GM19395 (cell line): ENCODE data around the gene PDE4C.

Source experiments
- ATAC-seq: cut with Tn5 transposase; IDR thresholded peaks from one replicate; pipeline ENCODE4 v1.9.1; 2021; ENCODE audit warnings: mild to moderate bottlenecking, moderate library complexity; ENCODE audit not compliant: unreplicated experiment

Gene PDE4C

DNA sequence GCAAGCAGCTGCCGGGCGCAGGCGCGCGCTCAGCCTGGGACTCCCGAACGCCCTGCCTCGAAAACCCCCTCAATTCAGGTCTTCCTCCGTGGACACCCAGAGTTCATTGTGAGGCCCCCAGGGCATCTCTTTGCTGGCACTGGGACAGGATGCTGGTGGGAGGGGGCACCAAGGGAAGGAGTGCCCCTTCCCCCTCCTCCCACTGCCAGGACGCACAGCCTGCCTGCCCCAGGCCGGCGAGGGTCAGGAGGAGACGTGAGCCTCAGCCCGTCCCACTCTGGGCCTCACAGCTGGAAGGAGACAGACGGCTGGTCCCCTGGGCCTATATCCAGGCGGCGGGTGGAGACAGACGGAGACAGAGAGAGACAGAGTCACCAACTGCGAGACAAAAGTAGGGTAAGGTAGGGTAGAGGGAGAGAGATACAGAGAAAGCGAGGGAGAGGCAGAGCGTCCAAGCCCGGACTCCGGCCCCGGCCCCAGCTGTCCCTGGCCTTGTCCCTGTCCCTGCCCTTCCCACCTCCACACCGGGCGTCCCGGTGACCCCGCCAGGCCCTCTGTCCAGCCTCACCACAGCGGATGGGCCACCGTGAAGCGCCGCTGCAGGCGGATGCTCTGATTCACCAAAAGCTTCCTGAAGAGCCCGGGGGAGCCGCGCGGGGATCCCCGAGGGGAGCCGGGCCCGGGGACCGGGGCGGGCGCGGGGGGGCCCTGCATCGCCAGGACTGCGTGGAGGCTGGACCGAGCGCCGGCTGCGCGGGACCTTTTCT is at the start of gene PDE4C:
TSS of gene PDE4C (minus strand) at position 737 of the 767 bp plus-strand sequence. CDS start at position 714, 23 bp downstream.
- ATAC-seq = no peak

DNA sequence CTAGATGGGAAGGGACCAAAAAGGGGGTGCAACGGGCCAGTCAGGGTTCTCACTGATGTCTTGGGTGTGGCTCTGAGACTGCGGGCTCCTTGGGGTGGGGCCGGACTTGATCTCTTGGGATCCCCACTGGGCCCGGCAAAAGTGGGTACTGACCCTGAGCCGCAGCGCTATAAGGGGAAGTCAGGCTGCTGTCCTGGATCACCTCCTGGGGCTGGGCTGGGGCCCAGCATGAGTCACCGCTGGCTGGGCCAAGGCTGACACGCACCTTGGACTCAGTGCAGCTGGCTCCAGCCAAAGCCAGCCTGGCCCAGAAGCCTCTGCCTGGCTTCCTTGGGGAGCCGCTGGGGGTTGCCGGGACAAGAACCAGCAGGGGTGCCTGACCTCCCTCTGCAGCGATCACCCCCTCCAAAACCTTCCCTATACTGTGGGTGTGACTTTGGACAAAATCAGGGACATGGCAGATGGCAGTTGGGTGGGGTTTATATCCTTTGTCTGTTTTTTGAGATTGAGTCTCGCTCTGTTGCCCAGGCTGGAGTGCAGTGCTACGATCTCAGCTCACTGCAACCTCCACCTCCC is 48.6 kb upstream of the PDE4C start:
- ATAC-seq = no peak

DNA sequence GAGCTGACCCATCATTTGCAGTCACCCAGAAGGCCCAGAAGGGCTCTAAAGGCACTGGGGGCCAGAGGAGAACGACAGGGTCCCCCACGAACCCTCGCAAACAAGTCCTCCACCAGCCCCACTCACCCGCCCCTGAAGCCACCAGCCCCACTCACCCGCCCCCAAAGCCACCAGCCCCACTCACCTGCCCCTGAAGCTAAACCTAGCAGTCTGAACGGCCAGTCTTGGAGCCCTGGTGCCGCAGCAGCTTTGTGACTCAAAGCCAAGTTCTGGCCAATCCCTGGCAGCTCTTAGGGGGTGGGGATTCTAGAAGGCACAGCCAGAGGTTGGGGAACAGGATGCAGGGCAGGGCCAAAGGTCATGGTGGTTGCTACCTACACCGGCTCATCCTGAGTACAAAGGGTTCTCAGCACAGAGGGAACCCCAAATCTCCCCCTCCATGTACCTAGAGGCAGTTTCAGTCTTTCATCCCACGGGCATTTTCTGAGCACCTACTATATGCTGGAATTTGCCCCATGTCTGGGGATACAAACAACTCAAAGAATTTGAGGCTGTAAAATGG is 48.1 kb upstream of the PDE4C start, which contains the start of gene IQCN:
TSS of gene IQCN (minus strand) at position 234 of the 562 bp plus-strand sequence. CDS start 4,974 bp downstream, outside the sequence.
- no peak for ATAC-seq

DNA sequence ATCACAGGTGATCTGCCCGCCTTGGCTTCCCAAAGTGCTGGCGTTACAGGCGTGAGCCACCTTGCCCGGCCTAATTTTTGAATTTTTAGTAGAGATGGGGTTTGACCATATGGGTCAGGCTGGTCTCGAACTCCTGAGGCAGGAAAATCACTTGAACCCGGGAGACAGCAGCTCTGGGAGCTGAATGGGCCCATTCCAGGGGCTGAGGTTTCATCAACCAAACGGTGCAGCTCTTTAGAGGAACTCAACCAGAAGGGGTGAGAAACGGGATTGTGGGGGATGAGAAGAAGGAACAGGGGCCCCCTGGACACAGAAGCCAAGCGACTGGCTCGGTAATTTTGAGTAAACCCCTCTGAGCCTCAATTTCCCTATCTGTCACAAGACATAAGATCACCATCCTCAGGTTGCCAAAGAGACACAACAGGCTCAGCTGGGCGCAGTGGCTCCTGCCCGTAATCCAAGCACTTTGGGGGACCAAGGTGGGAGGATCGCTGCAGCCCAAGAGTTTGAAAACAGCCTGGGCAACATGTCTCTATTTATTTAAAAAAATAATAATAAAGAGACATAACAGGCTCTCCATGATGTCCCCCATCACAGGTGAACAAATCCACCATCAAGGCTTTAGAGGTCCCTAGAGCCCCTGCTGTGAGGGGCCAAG is 47.5 kb upstream of the PDE4C start:
- ATAC-seq = no peak

DNA sequence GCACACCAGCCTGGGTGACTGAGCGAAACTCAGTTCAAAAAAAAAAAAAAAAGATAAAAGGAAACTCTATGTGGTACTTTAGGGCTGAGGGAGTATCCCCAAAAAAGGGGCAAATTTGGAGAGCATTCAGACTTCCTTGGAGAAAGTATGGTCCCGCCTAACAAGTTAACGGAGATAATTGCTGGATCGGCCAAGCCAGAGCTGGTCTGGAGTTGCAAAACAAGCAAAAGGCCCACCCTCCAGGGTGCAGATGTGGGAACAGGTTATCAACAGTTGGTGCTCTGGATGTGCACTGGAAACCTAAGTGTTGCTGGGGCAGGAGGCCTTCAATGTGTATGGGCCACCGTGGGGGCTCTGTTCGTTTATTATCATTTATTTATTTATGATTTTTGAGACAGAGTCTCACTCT is 45.2 kb upstream of the PDE4C start:
- no peak for ATAC-seq

DNA sequence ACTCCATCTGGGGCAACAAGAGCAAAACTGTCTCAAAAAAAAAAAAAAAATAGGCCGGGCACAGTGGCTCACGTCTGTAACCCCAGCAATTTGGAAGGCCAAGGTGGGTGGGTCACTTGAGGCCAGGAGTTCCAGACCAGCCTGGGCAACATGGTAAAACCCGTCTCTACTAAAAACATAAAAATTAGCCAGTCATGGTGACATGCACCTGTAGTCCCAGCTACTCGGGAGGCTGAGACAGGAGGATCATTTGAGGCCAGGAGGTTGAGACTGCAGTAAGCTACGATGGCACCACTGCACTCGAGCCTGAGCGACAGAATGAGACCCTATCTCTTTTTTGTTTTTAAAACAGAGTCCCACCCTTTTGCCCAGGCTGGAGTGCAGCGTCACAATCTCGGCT is 44.1 kb upstream of the PDE4C start:
- ATAC-seq = no peak

DNA sequence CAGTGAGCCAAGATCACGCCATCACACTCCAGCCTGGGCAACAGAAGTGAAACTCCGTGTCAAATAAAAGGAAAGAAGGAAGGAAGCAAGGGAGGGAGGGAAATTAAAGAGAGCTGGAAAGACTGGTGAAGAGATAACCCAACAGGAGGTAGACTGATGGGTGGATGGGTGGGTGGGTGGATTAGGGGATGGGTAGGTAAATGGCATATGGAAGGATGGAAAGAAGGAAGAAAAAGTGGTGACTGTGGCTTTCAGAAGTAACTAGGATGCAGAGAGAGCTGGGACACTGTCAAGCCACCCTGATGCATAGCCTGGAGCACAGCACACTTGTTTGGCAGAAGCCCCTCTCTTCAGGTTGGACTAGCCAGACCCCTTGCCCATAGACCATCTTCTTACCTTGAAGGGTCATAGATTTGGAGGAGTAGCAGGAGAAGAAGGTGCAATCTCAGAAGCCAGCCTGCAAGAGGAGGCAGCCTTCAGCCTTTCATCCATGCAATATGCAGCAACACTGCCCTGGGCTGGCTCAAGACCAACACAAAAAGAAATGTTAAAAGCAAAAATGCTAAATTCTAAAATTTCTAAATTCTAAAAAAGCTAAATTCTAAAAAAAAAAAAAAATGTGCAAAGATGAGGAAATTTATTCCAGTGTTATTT is 43.0 kb upstream of the PDE4C start:
- no peak for ATAC-seq

DNA sequence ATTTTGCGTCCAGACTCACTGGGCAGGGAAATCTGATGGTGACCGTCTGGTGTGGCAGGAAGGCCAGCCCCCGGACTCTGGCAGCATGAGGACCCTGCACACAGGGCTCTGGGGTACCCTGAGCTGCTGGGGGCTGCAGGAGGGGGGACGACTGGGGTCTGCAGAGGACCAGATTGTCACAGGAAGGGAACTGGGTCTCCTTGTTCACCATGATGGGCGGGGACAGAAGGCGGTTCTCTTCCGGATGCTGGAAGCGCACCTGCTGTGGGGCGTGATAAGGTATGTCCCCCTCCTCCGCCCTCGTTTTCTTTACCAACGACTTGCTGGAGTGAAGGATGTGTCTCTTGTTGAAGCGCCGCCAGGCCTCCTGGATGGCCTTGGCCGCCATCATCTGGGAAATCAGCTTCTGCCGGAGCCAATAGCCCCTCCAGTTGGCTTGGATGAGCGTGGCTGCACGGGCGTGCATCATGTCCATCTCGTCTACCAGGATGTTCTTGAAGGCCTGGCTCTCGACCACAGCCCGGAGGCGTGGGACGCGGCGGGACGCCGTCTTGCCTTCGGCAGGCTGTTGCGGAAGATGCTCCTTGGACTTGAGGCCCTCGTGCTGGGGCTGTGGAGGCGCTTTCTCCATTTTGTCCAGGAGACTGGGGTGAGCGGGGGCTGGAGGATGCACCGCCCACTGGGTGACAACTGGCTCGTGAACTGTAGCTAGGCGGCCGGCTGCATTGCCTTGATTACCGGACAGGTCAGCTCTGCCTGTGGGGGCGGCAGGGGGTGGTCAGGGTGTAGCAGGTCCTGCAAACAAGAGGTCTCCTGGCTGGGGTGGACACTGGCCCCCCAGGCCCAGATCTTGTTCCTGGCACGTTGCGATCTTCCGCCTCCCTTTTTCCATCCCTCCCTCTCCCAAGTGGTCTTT is 40.8 kb upstream of the PDE4C start:
- ATAC-seq = no peak

DNA sequence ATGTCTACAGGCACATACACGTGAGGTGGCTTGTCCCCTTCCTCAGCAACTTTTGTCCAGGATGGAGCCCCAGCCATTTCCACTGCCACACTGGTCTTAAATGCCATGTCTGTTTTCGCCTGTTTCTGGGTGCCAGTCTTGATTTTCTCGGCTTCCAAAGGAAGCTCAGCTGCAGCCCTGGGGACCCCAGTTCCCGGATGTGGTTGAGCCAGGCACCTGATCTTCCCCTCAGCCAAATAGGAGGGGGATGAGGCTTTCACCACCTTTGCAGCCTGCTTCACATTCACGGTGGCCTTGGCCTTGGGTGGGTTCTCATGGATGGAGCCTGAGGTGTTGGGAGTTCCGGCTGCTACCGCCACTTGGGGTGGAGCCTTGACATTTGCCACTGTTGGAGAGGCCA is 39.3 kb upstream of the PDE4C start:
- ATAC-seq = no peak

DNA sequence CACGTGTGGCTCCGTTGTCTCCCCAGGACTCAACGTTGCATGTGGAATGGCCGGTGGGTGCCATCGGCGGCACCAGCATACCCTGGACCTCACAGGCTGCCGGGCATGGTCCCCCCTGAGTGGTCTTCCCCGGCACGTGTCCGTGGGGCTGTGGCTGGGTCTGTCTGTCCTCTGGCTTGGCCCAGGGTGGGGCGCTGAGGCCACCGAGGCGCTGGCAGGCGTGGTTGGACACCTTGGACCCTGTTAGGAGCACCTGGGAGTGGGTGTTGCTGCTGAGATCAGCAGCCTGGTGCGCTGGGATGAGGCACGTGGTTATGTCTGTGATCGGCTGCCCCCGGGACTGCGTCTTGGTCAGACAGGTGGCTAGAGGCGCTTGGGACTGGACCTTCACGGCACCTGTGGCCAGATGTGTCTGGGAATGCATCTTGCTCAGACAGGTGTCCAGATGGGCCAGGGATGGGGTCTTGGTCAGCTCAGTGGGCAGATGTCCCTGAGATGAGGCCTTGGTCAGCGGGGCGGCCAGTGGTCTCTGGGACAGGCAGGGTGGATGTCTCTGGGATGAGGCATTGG is 38.8 kb upstream of the PDE4C start:
- no peak for ATAC-seq

DNA sequence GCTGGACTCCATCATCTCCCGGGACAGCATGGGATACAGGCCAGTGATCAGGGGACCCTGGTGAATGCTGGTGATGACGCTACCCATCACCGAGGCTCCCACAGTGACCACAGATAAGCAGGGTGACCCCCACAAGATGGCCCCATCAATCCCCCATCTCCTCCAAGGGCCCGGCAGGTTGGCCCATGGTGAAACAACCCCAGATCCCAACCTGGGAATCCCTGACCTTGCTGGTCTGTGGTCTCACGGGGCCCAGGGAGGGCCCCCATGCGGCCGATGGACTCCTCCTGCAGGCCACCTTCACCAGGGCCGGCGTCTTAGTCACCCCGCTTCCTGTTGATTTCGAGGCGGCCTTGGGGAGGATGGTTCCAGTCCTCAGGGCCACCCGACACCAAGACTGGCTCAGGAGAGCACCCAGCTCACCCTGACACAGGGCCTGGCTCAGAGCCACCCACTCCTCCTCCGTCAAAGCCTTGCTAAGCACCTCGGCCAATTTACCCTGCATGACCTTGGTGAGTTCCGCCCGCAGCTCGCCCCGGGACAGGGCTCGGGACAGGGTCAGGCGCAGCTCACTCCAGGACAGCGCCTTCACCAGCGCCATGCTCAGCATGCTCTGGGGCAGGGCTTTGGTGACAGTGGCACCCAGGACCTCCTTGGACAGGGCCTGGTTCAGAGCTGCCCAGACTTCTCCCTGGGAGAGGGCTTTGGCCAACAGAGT is 38.1 kb upstream of the PDE4C start:
- ATAC-seq = no peak

DNA sequence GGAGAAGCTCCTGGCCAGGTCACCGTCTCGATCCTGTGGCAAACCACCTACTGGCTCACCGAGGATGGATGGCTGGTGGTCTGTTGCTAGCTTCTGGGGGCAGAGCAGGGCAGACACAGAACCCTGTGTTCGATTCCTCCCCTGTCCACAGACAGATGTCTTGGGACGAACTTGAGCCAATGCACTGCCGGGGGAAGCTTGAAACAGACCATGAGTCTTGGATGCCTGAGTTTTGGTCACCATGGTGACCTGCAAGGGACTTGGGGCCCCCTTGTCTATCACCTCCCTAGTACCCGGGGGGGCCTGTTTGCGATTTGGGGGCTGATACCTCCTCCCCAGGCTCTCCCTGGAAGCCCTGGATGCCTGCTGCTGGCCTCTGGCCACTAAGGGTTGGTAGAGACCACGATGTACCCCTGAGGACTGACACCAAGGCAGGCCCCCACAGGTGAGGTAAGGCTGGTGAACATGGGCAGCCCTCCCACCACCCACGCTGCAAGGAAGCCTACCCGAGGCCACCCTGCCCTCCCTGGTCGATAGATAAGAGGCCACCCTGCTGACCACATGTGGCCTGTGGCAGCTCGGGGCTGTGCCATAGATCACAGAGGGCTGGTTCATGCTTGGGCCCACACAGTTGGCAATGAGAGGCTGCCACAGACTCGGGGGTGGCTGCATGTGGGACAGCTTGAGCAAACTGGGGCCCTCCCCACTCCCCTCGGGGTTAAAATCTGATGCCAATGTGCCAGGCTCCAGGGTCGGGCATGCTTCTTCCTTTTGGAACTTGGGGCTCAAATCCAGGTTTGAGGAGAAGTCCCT is 37.3 kb upstream of the PDE4C start:
- ATAC-seq = no peak

DNA sequence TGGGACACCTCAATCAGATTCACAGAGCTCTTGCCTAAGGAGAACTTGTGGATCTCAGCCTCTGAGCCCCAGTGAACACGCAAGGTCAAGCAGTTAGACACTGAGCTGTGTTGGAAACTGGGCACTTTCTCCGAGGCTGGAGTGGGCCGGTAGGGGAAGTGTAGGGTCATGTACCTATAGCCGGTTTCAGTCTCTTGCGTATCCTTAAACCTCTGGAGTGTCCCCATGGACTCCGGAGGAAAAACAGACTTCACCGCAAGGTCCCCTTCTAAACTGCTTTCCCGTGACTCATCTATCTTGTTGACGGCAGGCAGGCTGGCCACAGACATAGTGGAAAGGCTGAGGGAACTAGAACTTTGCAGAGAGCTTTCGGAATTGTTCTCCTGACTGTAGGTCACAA is 36.7 kb upstream of the PDE4C start:
- ATAC-seq = no peak

DNA sequence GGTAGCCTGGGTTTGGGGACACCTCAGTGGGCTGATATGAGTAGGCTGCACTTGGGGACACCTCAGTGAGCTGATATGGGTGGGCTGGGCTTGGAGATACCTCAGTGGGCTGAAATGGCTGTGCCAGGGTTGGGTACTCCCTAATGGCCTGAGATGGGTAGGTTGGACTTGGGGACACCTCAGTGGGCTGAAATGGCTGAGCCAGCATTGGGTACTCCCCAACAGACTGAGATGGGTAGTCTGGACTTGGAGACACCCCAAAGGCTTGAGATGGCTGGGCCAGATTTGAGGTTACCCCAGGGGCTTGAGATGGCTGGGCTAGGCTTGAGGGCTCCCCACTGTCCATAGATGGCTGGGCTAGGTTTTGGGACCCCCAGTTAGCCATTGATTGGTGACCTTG is 35.9 kb upstream of the PDE4C start:
- no peak for ATAC-seq

DNA sequence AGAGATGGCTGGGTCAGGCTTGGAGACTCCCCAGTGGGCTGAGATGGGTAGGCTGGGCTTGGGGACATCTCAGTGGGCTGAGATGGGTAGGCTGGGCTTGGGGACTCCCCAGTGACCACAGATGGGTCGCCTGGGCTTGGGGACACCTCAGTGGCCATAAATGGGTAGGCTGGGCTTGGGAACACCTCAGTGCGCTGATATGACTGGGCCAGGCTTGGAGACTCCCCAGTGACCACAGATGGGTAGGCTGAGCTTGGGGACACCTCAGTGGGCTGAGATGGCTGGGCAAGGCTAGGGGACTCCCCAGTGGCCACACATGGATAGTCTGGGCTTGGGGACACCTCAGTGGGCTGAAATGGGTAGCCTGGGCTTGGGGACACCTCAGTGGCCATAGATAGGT is 35.2 kb upstream of the PDE4C start:
- no peak for ATAC-seq

DNA sequence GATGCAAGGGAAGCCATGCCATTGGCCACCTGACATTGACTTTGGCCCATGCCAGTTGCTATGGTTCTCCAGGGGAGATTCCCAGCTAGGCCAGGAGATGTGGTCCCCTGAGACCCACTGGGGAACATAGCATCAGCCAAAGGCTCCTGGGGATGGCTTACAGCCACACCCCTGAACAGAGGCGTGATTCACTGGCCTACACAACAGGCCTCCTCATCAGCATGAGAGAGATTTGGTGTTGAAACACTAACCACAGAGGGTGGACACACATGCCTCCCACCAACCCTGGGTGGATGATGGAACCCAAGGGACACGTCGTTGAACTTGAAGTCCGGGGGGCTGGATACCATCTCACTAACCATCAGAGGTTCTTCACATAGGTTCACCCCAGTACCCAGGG is 33.7 kb upstream of the PDE4C start:
- no peak for ATAC-seq

DNA sequence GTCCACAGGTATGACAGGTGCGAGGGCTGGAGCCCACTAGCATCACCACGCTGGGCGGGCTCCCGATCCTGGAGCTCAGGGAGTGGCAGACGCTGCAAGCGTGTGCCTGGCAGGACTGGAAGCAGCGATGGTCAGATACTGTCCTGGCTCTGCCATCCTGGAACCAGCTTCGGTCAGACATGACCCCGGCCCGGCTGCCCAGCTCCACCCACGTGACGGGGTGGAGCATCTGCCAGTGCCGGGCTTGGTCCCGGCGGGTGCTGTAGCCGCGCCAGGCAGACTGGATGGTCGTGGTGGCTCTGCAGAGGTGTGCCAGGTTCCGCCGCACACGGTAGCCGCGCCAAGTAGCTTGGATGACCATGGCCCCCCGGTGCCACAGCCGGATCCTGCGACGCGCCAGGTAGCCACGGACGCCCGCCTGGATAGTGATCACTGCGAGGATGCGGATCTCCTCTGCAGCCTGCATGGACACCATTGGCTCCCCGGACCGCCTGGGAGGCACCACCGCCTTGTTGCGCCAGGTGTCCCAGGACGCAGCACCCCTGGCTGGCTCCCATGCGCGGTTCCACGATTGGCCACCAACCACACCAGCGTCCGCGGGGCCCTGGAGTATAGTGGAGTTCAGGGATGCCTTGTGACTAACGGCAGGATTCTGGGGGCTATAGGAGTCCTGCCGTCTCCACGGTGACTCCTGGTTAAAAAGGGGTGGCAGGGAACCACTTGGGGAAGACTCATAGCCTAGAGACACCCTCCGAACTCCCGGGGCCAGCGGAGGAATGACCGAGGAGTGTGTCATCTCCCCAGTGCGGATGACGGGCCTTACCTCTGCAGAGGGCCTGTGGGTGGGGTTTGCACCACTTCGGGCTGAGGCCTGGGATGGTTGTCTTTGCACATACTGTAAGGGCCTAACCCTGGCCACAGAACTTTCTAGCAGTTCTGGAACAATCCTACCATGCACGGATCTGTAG is 31.5 kb upstream of the PDE4C start:
- ATAC-seq = no peak
